H1 (cell line): ENCODE results near the gene TADA2B. TPM values are rescaled to one million over a fixed set of nuclear protein-coding genes. Genes with fewer than 3 reads are reported as not detected.

ENCODE experiments used
- CTCF ChIA-PET: fragments of 300-600 bp; sonication (Branson Sonifier 250); formaldehyde crosslinking; loops from one replicate; lab custom pipeline; 2021; ENCODE audit not compliant: partially characterized antibody; lab: Charles Lee
- POLR2A ChIA-PET: fragments of 300-600 bp; sonication (Branson Sonifier 250); formaldehyde crosslinking; loops from one replicate; lab custom pipeline; 2021; ENCODE audit warnings: inconsistent platforms; ENCODE audit not compliant: partially characterized antibody; lab: Charles Lee
- DNase-seq, 2 experiments: peaks; one replicate each; pipeline versions ENCODE4 v3.0.0 to v3.0.0-alpha.2; 2010 to 2022; ENCODE audit warnings: low spot score in 2 of 2, low read depth in 1 of 2, mixed read lengths in 1 of 2
- FAIRE-seq: peaks from 2 replicates; lab custom pipeline; 2011; peaks lifted over from hg19 to GRCh38; lab: Jason Lieb, UNC
- H2AFZ ChIP-seq: 2 replicates; pipeline ENCODE4 v1.8.1; 2012; ENCODE audit warnings: low read length, inconsistent platforms
- H2AK5ac ChIP-seq: 2 replicates; pipeline ENCODE4 v1.6.1; 2013; ENCODE audit warnings: low read depth, low read length
- H2BK120ac ChIP-seq: replicated peaks from 2 replicates; pipeline ENCODE3; 2013; ENCODE audit warnings: low read depth, low read length, inconsistent platforms
- H2BK12ac ChIP-seq: 2 replicates; pipeline ENCODE4 v1.6.1; 2013; ENCODE audit warnings: low read depth, low read length
- H2BK15ac ChIP-seq: 2 replicates; pipeline ENCODE4 v1.6.1; 2013; ENCODE audit warnings: low read length
- H2BK20ac ChIP-seq: 2 replicates; pipeline ENCODE4 v1.6.1; 2013; ENCODE audit warnings: low read length
- H2BK5ac ChIP-seq: 2 replicates; pipeline ENCODE4 v1.6.1; 2013; ENCODE audit warnings: low read depth, low read length
- H3K14ac ChIP-seq: 2 replicates; pipeline ENCODE4 v1.6.1; 2013; ENCODE audit warnings: inconsistent platforms; ENCODE audit not compliant: insufficient read length
- H3K18ac ChIP-seq: 2 replicates; pipeline ENCODE4 v1.6.1; 2013; ENCODE audit warnings: low read length; ENCODE audit errors: extremely low read depth
- H3K23ac ChIP-seq: 2 replicates; pipeline ENCODE4 v1.6.1; 2013; ENCODE audit warnings: inconsistent platforms; ENCODE audit not compliant: insufficient read length
- H3K23me2 ChIP-seq: 2 replicates; pipeline ENCODE4 v1.6.1; 2013; ENCODE audit warnings: low read depth, low read length
- H3K27ac ChIP-seq: 2 replicates; pipeline ENCODE4 v1.6.1; 2011; ENCODE audit warnings: low read depth, low read length, inconsistent platforms
- H3K27me3 ChIP-seq, 4 experiments: replicated peaks in 1 of 4; 1 replicate in 1 of 4; 2 replicates in 3 of 4; pipeline versions ENCODE4 v1.6.1 to v1.8.1; 2011 to 2013; ENCODE audit warnings: low read length in 3 of 4, mild to moderate bottlenecking in 3 of 4, inconsistent platforms in 2 of 4, mixed read lengths in 2 of 4, moderate library complexity in 1 of 4; ENCODE audit not compliant: control insufficient read depth in 3 of 4, insufficient read depth in 3 of 4; ENCODE audit errors: extremely low read depth in 1 of 4
- H3K36me3 ChIP-seq, 4 experiments: 2 replicates each; pipeline versions ENCODE4 v1.6.1 to v1.8.1; 2011 to 2013; ENCODE audit warnings: mild to moderate bottlenecking in 4 of 4, low read length in 3 of 4, moderate library complexity in 2 of 4, control low read depth in 1 of 4, inconsistent platforms in 1 of 4; ENCODE audit not compliant: insufficient read depth in 4 of 4, control insufficient read depth in 2 of 4
- H3K4ac ChIP-seq: replicated peaks from 2 replicates; pipeline ENCODE3; 2013; ENCODE audit warnings: low read length, low read depth, mixed read lengths, inconsistent platforms; ENCODE audit not compliant: insufficient read length
- H3K4me1 ChIP-seq, 4 experiments: replicated peaks in 1 of 4; 1 replicate in 1 of 4; 2 replicates in 3 of 4; pipeline versions ENCODE4 v1.6.1 to v1.8.1; 2011 to 2013; ENCODE audit warnings: low read length in 3 of 4, inconsistent platforms in 2 of 4, mixed read lengths in 1 of 4; ENCODE audit not compliant: insufficient read depth in 4 of 4, control insufficient read depth in 3 of 4
- H3K4me2 ChIP-seq, 2 experiments: 2 replicates each; pipeline versions ENCODE4 v1.6.1 to v1.8.1; 2011 to 2013; ENCODE audit warnings: low read depth in 2 of 2, low read length in 2 of 2, control low read depth in 1 of 2, inconsistent platforms in 1 of 2, mild to moderate bottlenecking in 1 of 2; ENCODE audit not compliant: insufficient read depth in 1 of 2
- H3K4me3 ChIP-seq, 4 experiments: fragments of 200-600, 300-600 bp in 1 of 4; sonication (generic), shearing (Covaris generic), sonication (Bioruptor Twin) in 1 of 4; 2 replicates each; pipeline versions ENCODE4 v1.5.1 to v1.8.1; 2011 to 2016; ENCODE audit warnings: low read length in 4 of 4, low read depth in 3 of 4, control low read depth in 2 of 4, inconsistent platforms in 2 of 4, mild to moderate bottlenecking in 2 of 4, mixed read lengths in 1 of 4, moderate library complexity in 1 of 4; ENCODE audit not compliant: insufficient read depth in 2 of 4; ENCODE audit errors: extremely low read depth in 1 of 4
- H3K56ac ChIP-seq: replicated peaks from 2 replicates; pipeline ENCODE3; 2013; ENCODE audit warnings: low read depth, mild to moderate bottlenecking, mixed read lengths, low read length, inconsistent platforms; ENCODE audit not compliant: insufficient read length
- H3K79me1 ChIP-seq: 2 replicates; pipeline ENCODE4 v1.6.1; 2013; ENCODE audit warnings: low read depth, low read length, control low read depth
- H3K79me2 ChIP-seq, 2 experiments: 2 replicates each; pipeline versions ENCODE4 v1.6.1 to v1.8.1; 2012 to 2013; ENCODE audit warnings: low read length in 2 of 2, mild to moderate bottlenecking in 2 of 2, inconsistent platforms in 1 of 2; ENCODE audit not compliant: insufficient read depth in 2 of 2, control insufficient read depth in 1 of 2
- H3K9ac ChIP-seq, 4 experiments: replicated peaks in 1 of 4; 1 replicate in 1 of 4; 2 replicates in 3 of 4; pipeline versions ENCODE4 v1.6.1 to v1.8.1; 2011 to 2013; ENCODE audit warnings: low read depth in 3 of 4, low read length in 3 of 4, control low read depth in 2 of 4, mild to moderate bottlenecking in 2 of 4, moderate library complexity in 2 of 4, inconsistent platforms in 1 of 4; ENCODE audit errors: extremely low read depth in 1 of 4
- H3K9me3 ChIP-seq, 2 experiments: 2 replicates each; pipeline versions ENCODE4 v1.6.1 to v1.8.1; 2012 to 2013; ENCODE audit warnings: mild to moderate bottlenecking in 2 of 2, moderate library complexity in 2 of 2, control low read depth in 1 of 2, inconsistent platforms in 1 of 2, low read depth in 1 of 2, low read length in 1 of 2, mixed read lengths in 1 of 2; ENCODE audit not compliant: insufficient read depth in 2 of 2
- H4K20me1 ChIP-seq, 2 experiments: replicated peaks in 1 of 2; 2 replicates each; pipeline versions ENCODE3 to v1.8.1; 2011 to 2013; ENCODE audit warnings: inconsistent platforms in 2 of 2, low read length in 2 of 2, mild to moderate bottlenecking in 1 of 2; ENCODE audit not compliant: insufficient read depth in 2 of 2, control insufficient read depth in 1 of 2
- H4K5ac ChIP-seq: 2 replicates; pipeline ENCODE4 v1.6.1; 2013; ENCODE audit warnings: low read length, low read depth, mixed read lengths, inconsistent platforms; ENCODE audit not compliant: insufficient read length
- H4K8ac ChIP-seq: 2 replicates; pipeline ENCODE4 v1.8.0; 2013; ENCODE audit warnings: mild to moderate bottlenecking, moderate library complexity, low read length, inconsistent platforms; ENCODE audit not compliant: insufficient read depth; ENCODE audit errors: extremely low read depth
- H4K91ac ChIP-seq: replicated peaks from 2 replicates; pipeline ENCODE3; 2013; ENCODE audit warnings: low read length, mixed read lengths, inconsistent platforms; ENCODE audit not compliant: insufficient read length
- CTBP2 ChIP-seq: IDR thresholded peaks from 2 replicates; pipeline ENCODE4 v1.7.0; 2011; ENCODE audit warnings: borderline replicate concordance, mild to moderate bottlenecking, moderate library complexity, mixed read lengths, low read length; ENCODE audit not compliant: insufficient read depth, insufficient read length
- EP300 ChIP-seq, 2 experiments: IDR thresholded peaks; 1 replicate in 1 of 2; 2 replicates in 1 of 2; pipeline ENCODE4 v1.6.1; 2011 to 2012; ENCODE audit warnings: low read depth in 2 of 2, low read length in 2 of 2, mild to moderate bottlenecking in 2 of 2, borderline replicate concordance in 1 of 2, inconsistent platforms in 1 of 2, moderate library complexity in 1 of 2
- POLR2AphosphoS5 ChIP-seq: IDR thresholded peaks from 2 replicates; pipeline ENCODE4 v1.6.1; 2011; ENCODE audit warnings: low read depth, low read length
- WGBS, 2 experiments: shearing (Covaris generic) in 1 of 2; methylation state at CpG; one replicate each; pipeline versions ENCODE4 v1.1.6 to v1.1.7; 2013 to 2015; ENCODE audit warnings: low lambda C conversion rate in 2 of 2, mixed read lengths in 2 of 2, inconsistent platforms in 1 of 2, low coverage in 1 of 2, missing lambda C conversion rate in 1 of 2; ENCODE audit not compliant: insufficient replicate concordance in 2 of 2, insufficient coverage in 1 of 2, insufficient read length in 1 of 2; ENCODE audit errors: extremely low coverage in 1 of 2, missing lambda C conversion rate in 1 of 2; 5-methylcytosine and 5-hydroxymethylcytosine counted together
- polyA plus RNA-seq, 7 experiments: library from polyadenylated mRNA; depleted of rRNA in 3 of 7; stranded (reverse) in 5 of 7; unstranded in 2 of 7; fragments of >200 nt in 5 of 7; fragments of 200-250 nt in 2 of 7; gene quantifications; 1 replicate in 5 of 7; 2 replicates in 1 of 7; 4 replicates in 1 of 7; pipeline versions ENCODE4 v1.2.1 to v1.2.3, GENCODE V29; 2011 to 2013; ENCODE audit warnings: missing spikeins in 2 of 7, mixed read lengths in 2 of 7
- total RNA-seq: library from RNA; stranded (reverse); fragmentation: NEBNext Ultra II Directional; extraction: Animal tissue kit (Norgen Biotek cat#: 25700); gene quantifications from 2 replicates; pipeline ENCODE4 v1.2.1, GENCODE V29; 2021

TADA2B gene
- total and polyA plus RNA-seq, 2 of the 8 experiments (the other 6 are each of a cell fraction or from before 2014, with no cell fraction given) = 5.7 to 12.1 TPM

DNA sequence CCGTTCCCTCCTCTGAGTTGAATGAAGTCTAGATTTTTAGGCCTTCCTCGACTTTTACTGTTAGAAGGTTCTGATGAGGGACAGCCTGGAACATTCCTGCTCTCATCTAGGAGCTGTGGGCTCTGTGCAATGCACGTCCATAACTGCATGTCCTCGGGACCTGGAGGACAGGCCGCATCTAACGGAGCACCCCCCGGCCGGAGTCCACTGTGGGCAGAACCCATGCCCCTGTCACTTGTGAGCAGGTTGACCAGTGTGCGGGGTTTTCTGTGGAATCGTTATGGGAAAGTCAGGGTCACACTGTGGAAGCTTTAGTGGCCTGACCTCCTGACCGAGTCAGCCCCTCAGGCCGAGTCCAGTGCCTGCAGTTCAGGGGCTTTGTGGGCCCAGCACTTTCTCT, 19.3 kb upstream of the TADA2B start:
- Histone ChIP-seq H3K18ac (no peak overlapping the region), H2BK15ac (no peak overlapping the region), H4K20me1 (peaks cover 4 to 27% of the 10 kb centered on the region in 2 experiments), H2AFZ (no peak overlapping the region), H2AK5ac (no peak overlapping the region), H2BK5ac (no peak overlapping the region), H4K5ac (no peak overlapping the region), H3K9ac (no peak overlapping the region), H3K36me3 (peaks cover 0 to 27% (median 6%) of the 10 kb centered on the region in 4 experiments; a peak in 5 of 8 replicates), H3K4me1 (no peaks in the 10 kb centered on the region; a peak in 1 of 7 replicates), H2BK12ac (no peak overlapping the region), H3K23ac (no peak overlapping the region), H3K79me1 (peaks cover 3% of the 10 kb centered on the region), H2BK20ac (no peak overlapping the region), H3K4me3 (no peak overlapping the region), H4K91ac (no peak overlapping the region), H3K4me2 (no peak overlapping the region), H3K79me2 (no peaks in the 10 kb centered on the region), H3K4ac (no peak overlapping the region), H3K14ac (no peak overlapping the region), H3K9me3 (no peaks in the 10 kb centered on the region), H3K23me2 (peaks cover 10% of the 10 kb centered on the region; the same call in 1 of the 2 replicates), H3K27me3 (no peaks in the 10 kb centered on the region), H3K56ac (no peak overlapping the region), H3K27ac (no peak overlapping the region), H2BK120ac (no peak overlapping the region), H4K8ac (peak overlapping the region; percentile 57; the same call in 1 of the 2 replicates)
- CTCF ChIA-PET = interaction anchor here (0.7 to 1.7 kb wide), 7 partner anchors 8 to 117 kb away, joined by 3 to 7 read pairs (median 3); no protein-coding TSS in a partner anchor
- no peak for DNase-seq
- FAIRE-seq = no peak
- POLR2A ChIA-PET = interaction anchor here (1.4 kb wide), 1 partner anchor 8 kb away, joined by 3 read pairs; no protein-coding TSS in a partner anchor
- 92% methylated on average over 12 of the region's 12 CpGs; no CpG with 5 or more reads in 1 of the 2 experiments for WGBS, 2 experiments
- no peak for TF ChIP-seq POLR2AphosphoS5
- TF ChIP-seq EP300 (IDR thresholded peaks at IDR 0.05; ENCODE audit: borderline replicate concordance in 1 of 2, low read depth in 2 of 2, low read length in 2 of 2) = no peak
- no peak for TF ChIP-seq CTBP2
